ENCODE data around the gene BMP6. TPM values are rescaled to one million over a fixed set of nuclear protein-coding genes. Genes with fewer than 3 reads are reported as not detected.

Gene BMP6
- total and polyA plus RNA-seq, 10 of the 15 experiments (the other 5 are each of a cell fraction or from before 2014, with no cell fraction given): 0.02 to 0.15 (median 0.05) TPM; not detected in 5

DNA sequence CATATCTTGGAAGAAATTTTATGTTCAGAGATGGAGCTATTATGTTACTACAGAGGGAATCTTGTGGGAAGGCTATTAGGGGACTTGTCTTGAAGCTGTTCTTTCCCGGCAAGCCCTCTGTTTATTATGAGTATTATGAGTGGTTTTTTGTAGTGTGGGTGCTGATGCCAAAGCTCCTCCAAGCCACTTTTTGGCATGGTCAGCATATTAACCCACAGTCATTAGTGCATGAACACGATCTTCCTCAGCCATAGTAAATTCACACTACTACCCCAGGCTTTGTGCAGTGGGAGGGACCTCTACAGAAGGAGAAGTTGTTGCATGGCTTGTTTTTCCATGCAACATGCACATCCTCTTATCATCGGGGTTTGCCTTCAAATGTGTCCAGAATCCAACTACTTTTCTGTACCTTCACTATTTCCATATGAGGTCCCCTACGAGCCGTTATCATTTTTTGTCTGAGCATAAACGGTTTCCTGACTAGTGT lies 6.5 kb upstream of the BMP6 start (continued):
- no peak for TF ChIP-seq RBBP5 (conservative IDR thresholded peaks at IDR 0.05)
- no peak for TF ChIP-seq ZNF274 (IDR thresholded peaks at IDR 0.05; ENCODE audit: insufficient read depth, insufficient read length)

GRCh38 chr6:7720346-7720745 lies 5.6 kb upstream of the BMP6 start:
- no peaks in the 10 kb centered on the region for H3K4me1 ChIP-seq (ENCODE audit: control insufficient read depth, insufficient read depth, low read length)
- H3K4me2 ChIP-seq (ENCODE audit: control insufficient read depth, insufficient read depth): no peak overlapping the region
- ChIA-PET SMC1A (ENCODE audit: uncharacterized antibody, unreplicated experiment) (no interaction called here), RAD21 (ENCODE audit: unreplicated experiment) (no interaction called here), POLR2A (no interaction called here), CTCF (no interaction called here)
- no peak overlapping the region for H3K4me3 ChIP-seq
- no peaks in the 10 kb centered on the region for H3K79me2 ChIP-seq (ENCODE audit: control insufficient read depth, insufficient read depth, low read length)
- BruUV-seq (replicated peaks): no TSS peak
- no peak overlapping the region for H2AFZ ChIP-seq (ENCODE audit: control insufficient read depth, low read depth, low read length)
- no peaks in the 10 kb centered on the region; the same call in 1 of the 3 replicates for H3K9me3 ChIP-seq (replicated peaks; ENCODE audit: control insufficient read depth, insufficient read depth, low read length)
- H3K36me3 ChIP-seq (ENCODE audit: control insufficient read depth in 2 of 2, insufficient read depth in 2 of 2, low read length in 1 of 2): no peaks in the 10 kb centered on the region
- DNase-seq (ENCODE audit: low read depth, low spot score) (no peak), ATAC-seq (no peak), FAIRE-seq (no peak)
- H3K9ac ChIP-seq (ENCODE audit: control insufficient read depth, insufficient read depth, low read length): no peak overlapping the region
- TF ChIP-seq, protein P1, sequence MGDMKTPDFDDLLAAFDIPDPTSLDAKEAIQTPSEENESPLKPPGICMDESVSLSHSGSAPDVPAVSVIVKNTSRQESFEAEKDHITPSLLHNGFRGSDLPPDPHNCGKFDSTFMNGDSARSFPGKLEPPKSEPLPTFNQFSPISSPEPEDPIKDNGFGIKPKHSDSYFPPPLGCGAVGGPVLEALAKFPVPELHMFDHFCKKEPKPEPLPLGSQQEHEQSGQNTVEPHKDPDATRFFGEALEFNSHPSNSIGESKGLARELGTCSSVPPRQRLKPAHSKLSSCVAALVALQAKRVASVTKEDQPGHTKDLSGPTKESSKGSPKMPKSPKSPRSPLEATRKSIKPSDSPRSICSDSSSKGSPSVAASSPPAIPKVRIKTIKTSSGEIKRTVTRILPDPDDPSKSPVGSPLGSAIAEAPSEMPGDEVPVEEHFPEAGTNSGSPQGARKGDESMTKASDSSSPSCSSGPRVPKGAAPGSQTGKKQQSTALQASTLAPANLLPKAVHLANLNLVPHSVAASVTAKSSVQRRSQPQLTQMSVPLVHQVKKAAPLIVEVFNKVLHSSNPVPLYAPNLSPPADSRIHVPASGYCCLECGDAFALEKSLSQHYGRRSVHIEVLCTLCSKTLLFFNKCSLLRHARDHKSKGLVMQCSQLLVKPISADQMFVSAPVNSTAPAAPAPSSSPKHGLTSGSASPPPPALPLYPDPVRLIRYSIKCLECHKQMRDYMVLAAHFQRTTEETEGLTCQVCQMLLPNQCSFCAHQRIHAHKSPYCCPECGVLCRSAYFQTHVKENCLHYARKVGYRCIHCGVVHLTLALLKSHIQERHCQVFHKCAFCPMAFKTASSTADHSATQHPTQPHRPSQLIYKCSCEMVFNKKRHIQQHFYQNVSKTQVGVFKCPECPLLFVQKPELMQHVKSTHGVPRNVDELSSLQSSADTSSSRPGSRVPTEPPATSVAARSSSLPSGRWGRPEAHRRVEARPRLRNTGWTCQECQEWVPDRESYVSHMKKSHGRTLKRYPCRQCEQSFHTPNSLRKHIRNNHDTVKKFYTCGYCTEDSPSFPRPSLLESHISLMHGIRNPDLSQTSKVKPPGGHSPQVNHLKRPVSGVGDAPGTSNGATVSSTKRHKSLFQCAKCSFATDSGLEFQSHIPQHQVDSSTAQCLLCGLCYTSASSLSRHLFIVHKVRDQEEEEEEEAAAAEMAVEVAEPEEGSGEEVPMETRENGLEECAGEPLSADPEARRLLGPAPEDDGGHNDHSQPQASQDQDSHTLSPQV (IDR thresholded peaks at IDR 0.05): no peak
- no peak for TF ChIP-seq RBBP5 (conservative IDR thresholded peaks at IDR 0.05)
- no peak for TF ChIP-seq HDAC2 (IDR thresholded peaks at IDR 0.05)
- TF ChIP-seq, protein P2, sequence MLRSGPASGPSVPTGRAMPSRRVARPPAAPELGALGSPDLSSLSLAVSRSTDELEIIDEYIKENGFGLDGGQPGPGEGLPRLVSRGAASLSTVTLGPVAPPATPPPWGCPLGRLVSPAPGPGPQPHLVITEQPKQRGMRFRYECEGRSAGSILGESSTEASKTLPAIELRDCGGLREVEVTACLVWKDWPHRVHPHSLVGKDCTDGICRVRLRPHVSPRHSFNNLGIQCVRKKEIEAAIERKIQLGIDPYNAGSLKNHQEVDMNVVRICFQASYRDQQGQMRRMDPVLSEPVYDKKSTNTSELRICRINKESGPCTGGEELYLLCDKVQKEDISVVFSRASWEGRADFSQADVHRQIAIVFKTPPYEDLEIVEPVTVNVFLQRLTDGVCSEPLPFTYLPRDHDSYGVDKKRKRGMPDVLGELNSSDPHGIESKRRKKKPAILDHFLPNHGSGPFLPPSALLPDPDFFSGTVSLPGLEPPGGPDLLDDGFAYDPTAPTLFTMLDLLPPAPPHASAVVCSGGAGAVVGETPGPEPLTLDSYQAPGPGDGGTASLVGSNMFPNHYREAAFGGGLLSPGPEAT (IDR thresholded peaks at IDR 0.05; ENCODE audit: low read depth): no peak
- TF ChIP-seq DPF2 (IDR thresholded peaks at IDR 0.05): no peak
- TF ChIP-seq, protein P3, sequence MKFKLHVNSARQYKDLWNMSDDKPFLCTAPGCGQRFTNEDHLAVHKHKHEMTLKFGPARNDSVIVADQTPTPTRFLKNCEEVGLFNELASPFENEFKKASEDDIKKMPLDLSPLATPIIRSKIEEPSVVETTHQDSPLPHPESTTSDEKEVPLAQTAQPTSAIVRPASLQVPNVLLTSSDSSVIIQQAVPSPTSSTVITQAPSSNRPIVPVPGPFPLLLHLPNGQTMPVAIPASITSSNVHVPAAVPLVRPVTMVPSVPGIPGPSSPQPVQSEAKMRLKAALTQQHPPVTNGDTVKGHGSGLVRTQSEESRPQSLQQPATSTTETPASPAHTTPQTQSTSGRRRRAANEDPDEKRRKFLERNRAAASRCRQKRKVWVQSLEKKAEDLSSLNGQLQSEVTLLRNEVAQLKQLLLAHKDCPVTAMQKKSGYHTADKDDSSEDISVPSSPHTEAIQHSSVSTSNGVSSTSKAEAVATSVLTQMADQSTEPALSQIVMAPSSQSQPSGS (IDR thresholded peaks at IDR 0.05; ENCODE audit: low read length): no peak
- TF ChIP-seq SRF (IDR thresholded peaks at IDR 0.05; ENCODE audit: low read depth in 2 of 2, low read length in 2 of 2): no peak
- TF ChIP-seq ZNF217 (IDR thresholded peaks at IDR 0.05): no peak
- TF ChIP-seq ZNF384 (IDR thresholded peaks at IDR 0.05; ENCODE audit: borderline replicate concordance, low read depth, low read length): no peak
- no peak for TF ChIP-seq MEF2A (IDR thresholded peaks at IDR 0.05; ENCODE audit: insufficient read depth, low read depth, low read length)
- TF ChIP-seq MYB (IDR thresholded peaks at IDR 0.05; ENCODE audit: borderline replicate concordance, low read depth, low read length): no peak
- in situ Hi-C loops (cut with MboI) (loop anchor here (5.0 kb wide), 3 partner anchors 267 to 502 kb away; no protein-coding TSS in a partner anchor), intact Hi-C loops (cut with micrococcal nuclease; ENCODE audit: unreplicated experiment) (loop anchor here (5.0 kb wide), 2 partner anchors 177 to 497 kb away; no protein-coding TSS in a partner anchor)
- no peak overlapping the region for H3K27ac ChIP-seq (ENCODE audit: control insufficient read depth, insufficient read depth)
- H3K27me3 ChIP-seq (replicated peaks in 1 of 2; ENCODE audit: control insufficient read depth in 2 of 2, insufficient read depth in 2 of 2, low read length in 1 of 2): peaks cover 0 to 8% of the 10 kb centered on the region in 2 experiments; a peak in 2 of 4 replicates
- no peaks in the 10 kb centered on the region for H4K20me1 ChIP-seq (ENCODE audit: control insufficient read depth, insufficient read depth)
- 70% methylated on average over 2 of the region's 2 CpGs for WGBS (ENCODE audit: insufficient coverage, insufficient replicate concordance, low lambda C conversion rate, missing lambda C conversion rate)
